HG03064 (cell line): ENCODE data around the gene SURF6.
"Not testable (repeated sequence)": the region's sequence is repeated elsewhere in the genome, so short reads cannot be mapped to it uniquely, and the experiment has no call there.

ENCODE experiments used
- ATAC-seq: cut with Tn5 transposase; IDR thresholded peaks from one replicate; pipeline ENCODE4 v1.9.1; 2021; ENCODE audit warnings: low read depth; ENCODE audit not compliant: unreplicated experiment

Gene SURF6

DNA sequence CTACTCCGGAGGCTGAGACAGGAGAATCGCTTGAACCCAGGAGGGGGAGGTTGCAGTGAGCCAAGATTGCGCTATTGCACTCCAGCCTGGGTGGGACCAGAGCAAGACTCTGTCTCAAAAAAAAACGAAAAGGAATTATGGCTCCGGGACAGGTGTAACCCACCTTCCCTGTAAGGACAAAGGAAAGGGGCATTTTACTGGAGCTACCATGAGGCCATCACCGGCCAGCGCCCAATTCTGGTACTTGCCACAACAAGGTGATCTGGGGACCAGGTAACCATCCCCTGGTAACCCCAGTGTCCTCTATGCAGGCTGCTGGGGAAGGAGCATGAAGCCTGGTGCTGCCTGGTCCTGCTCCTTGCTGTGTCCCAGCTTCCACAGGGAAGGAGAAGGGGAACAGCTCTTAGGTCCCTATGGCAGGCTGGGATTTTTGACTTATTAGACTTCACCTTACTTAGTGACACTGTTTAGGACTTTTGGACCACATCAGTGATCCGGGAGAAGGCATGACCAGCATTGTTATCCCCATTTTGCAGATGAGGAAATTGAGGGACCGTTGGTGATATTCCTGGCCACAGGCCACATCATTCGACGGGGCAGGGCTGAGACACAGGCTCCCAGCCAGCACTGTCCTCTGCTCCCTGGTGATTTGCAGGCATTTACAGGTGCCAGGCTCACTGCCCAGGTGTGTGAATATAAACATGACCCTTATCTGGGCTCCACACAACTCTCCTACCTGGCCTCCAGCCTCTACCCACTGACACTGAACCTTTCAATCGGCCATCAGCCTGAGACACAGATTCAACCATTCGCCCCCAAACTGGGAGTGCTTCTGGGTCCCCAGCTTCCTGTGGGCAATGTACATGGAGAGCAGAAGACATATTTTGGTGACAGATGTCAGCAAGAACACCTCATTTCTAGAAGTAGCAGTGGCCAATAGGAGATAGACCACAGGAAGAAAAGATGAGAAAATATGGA lies 34.4 kb downstream of the SURF6 start:
- no peak for ATAC-seq

DNA sequence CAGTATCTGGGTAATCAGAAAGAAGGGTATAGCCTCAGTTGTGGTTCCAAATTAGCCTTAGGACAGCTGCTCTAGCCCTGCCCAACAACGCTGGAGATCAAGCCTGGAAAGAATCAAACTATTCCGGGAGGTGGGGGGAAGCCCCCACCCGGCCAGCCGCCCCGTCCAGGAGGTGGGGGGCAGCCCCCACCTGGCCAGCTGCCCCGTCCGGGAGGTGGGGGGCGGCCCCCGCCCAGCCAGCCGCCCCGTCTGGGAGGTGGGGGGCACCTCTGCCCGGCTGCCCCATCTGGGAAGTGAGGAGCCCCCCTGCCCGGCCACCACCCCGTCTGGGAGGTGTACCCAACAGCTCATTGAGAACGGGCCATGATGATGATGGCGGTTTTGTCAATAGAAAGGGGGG lies 36.0 kb downstream of the SURF6 start:
- not testable (repeated sequence) for ATAC-seq

DNA sequence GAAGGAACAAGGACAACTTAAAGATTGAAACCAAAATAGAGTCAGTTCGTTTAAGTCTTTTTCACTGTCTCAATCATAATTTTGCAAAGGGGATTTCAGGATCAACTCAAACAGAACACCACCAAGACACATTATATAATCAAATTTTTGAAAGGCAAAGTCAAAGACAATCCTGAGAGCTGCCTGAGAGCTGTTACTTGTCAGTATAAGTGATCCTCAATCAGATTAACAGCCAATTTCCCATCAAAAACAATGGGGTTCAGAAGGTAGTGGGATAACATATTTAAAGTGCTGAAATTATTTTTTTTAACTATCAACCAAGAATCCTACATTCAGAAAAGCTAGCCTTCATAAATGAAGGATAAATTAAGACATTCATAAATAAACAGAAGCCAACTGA lies 41.7 kb downstream of the SURF6 start:
- no peak for ATAC-seq

DNA sequence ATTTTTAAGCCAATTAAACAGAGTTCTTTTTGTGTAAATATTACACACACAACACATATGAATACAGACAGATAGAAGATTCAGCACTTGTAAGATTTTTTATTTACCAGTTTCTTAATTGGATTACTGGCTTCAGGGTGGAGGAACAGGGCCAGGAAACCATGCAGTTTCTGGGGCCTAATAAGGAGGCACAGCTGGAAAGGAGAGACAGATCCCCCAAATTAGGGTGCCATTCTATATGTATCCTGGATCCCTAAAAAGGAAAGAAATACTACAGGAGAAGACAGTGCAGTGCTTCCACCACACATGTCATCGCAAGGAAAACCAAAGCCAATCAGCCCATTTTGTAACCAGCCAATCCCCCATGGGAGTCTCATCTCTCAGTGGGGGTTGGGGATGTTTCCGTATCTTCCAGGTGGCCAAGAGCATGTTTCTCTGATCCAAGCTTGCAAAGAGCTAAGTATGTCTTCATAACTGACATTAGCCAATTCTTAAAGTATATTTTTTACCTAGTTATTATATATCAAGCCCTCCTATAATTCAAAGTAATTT lies 45.2 kb downstream of the SURF6 start:
- no peak for ATAC-seq

DNA sequence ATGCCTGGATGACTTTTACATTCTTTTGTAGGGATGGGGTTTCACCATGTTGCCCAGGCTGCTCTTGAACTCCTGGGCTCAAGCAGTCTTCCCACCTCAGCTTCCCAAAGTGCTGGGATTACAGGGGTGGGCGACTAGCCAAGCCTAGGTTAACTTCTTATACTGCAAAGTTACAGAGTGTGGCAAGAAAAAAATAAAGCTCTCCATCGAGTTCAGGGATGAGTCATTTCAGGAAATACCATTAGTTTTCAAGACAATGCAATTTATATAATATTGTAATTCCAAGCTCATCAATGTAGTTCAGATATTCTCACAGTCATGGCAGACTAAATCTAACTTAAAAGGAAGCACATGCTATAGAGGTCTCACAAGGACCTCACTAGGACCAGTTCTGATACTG lies 49.5 kb downstream of the SURF6 start:
- ATAC-seq = no peak

DNA sequence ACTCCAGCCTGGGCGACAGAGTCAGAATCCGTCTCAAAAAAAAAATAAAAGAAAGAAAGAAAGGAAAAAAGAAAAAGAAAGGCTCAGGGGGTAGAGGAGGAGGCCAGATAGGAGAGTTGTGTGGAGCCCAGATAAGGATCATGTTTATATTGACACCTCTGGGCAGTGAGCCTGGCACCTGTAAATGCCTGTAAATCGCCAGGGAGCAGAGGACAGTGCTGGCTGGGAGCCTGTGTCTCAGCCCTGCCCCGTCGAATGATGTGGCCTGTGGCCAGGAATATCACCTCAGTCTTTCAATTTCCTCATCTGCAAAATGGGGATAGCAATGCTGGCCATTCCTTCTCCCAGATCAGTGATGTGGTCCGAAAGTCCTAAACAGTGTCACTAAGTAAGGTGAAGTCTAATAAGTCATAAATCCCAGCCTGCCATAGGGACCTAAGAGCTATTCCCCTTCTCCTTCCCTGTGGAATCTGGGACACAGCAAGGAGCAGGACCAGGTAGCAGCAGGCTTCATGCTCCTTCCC lies 50.7 kb downstream of the SURF6 start:
- no peak for ATAC-seq

DNA sequence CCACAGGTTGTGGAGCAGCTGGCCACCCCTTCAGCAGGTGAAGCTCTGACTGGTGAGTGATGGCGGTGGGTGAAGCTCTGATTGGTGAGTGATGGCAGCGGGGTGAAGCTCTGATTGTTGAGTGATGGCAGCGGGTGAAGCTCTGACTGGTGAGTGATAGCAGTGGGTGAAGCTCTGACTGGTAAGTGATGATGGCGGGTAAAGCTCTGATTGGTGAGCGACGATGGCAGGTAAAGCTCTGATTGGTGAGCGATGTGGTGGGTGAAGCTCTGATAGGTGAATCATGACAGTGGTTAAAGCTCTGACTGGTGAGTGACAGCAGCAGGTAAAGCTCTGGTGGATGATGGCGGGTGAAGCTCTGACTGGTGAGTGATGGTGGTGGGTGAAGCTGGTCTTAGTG lies 51.6 kb downstream of the SURF6 start:
- ATAC-seq = no peak

DNA sequence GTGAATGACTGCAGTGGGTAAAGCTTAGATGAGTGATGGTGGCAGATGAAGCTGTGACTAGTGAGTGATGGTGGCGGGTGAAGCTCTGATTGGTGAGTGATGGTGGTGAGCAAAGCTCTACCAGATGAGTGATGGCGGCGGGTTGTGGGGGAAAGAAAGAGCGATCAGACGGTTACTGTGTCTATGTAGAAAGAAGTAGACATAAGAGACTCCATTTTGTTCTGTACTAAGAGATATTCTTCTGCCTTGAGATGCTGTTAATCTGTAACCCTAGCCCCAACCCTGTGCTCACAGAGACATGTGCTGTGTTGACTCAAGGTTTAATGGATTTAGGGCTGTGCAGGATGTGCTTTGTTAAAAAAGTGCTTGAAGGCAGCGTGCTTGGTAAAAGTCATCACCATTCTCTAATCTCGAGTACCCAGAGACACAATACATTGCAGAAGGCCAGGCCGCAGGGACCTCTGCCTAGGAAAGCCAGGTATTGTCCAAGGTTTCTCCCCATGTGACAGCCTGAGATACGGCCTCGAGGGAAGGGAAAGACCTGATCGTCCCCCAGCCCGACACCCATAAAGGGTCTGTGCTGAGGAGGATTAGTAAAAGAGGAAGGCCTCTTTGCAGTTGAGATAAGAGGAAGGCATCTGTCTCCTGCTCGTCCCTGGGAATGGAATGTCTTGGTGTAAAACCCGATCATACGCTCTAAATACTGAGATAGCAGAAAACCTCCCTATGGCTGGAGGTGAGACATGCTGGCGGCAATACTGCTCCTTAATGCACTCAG lies 52.5 kb downstream of the SURF6 start:
- ATAC-seq = not testable (repeated sequence)

DNA sequence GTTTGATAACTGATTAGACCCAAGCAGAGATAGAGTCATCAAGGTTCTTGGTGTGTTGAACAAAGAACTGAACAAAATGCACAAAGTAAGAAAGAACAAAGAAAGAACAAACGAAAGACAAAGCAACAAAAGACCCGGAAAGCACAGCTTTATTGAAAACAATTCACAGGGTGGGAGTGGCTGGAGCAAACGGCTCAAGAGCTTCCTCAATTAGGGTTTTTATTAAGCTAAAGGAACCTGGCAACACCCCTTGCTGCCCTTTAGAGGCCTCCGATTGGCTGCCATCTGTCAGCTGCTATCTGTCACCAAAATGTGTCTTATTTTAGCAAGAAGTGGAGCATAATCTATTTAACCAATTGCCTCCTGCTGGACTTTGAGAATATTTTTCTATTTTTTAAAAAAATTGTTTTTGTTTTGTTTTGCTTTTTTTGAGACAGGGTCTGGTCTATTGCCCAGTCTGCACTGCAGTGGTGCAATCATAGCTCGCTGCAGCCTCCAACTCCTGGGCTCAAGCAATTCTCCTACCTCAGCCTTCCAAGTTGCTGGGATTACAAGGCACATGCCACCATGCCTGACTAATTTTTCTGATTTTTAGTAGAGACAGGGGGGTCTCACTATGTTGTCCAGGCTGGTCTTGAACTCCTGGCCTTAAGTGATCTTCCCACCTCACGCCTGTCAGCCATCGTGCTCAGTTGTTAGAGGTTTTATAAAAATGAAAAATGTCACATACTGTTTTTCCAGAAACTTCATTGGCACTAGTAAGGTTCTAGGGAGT lies 53.3 kb downstream of the SURF6 start:
- no peak for ATAC-seq

DNA sequence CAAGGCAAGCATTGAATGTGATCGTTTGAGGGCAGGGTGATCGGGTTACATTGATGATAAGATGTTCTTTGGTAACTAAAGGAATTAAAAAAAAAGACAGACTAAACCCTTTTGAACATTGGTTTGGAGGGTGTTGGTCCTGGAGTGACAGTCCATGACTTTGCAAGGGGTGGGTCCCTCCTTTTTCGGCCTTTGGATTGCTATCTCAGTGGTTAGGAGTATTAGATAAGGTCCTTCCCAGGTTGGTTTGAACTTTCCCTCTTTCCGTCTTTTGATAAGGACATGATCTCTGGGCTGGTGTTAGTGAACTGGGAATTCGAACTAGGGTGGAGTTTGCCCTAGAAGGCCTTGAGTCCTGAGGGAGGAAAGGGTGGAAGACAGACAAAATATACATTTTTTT lies 55.6 kb downstream of the SURF6 start:
- no peak for ATAC-seq
